Femur (tissue), 1 donor: ENCODE data around the gene RPS3A.
"Not testable (repeated sequence)": the region's sequence is repeated elsewhere in the genome, so short reads cannot be mapped to it uniquely, and the experiment has no call there.

Experiments
- DNase-seq: peaks from one replicate; pipeline ENCODE4 v3.0.0-alpha.2; 2017

Gene RPS3A

GRCh38 chr4:151099229-151099975 lies at the start of gene RPS3A:
RPS3A (plus strand) TSS chr4:151099628; CDS start chr4:151099653, 25 bp downstream.
- peak; percentile 98 for DNase-seq

GRCh38 chr4:151052785-151053184 lies 46.6 kb upstream of the RPS3A start:
- no peak for DNase-seq

GRCh38 chr4:151055539-151055938 lies 43.9 kb upstream of the RPS3A start:
- no peak for DNase-seq

- not testable (repeated sequence) for DNase-seq
These were observed 36.3 kb upstream of the RPS3A start for GRCh38 chr4:151063143-151063542.

GRCh38 chr4:151067316-151067970 lies 32.0 kb upstream of the RPS3A start:
- no peak for DNase-seq

GRCh38 chr4:151074416-151074916 lies 25.0 kb upstream of the RPS3A start:
- DNase-seq: no peak

- not testable (repeated sequence) for DNase-seq
These were observed 21.4 kb upstream of the RPS3A start for GRCh38 chr4:151077978-151078377.

- no peak for DNase-seq
These were observed 12.0 kb upstream of the RPS3A start for GRCh38 chr4:151087467-151087866.

GRCh38 chr4:151091047-151091446 lies 8.4 kb upstream of the RPS3A start:
- no peak for DNase-seq

- DNase-seq: no peak
These were observed 6.9 kb upstream of the RPS3A start for GRCh38 chr4:151092488-151092887.

GRCh38 chr4:151093203-151093602 lies 6.2 kb upstream of the RPS3A start:
- no peak for DNase-seq

- DNase-seq: no peak
These were observed 5.1 kb upstream of the RPS3A start for GRCh38 chr4:151094290-151094751.

GRCh38 chr4:151095142-151095541 lies 4.3 kb upstream of the RPS3A start:
- DNase-seq: no peak

GRCh38 chr4:151097759-151098158 lies 1.7 kb upstream of the RPS3A start:
- DNase-seq: no peak

- no peak for DNase-seq
These were observed 524 bp upstream of the RPS3A start for GRCh38 chr4:151098979-151099228.

- no peak for DNase-seq
These were observed 569 bp downstream of the RPS3A start for GRCh38 chr4:151099976-151100417.

GRCh38 chr4:151100531-151100930 lies 1.1 kb downstream of the RPS3A start:
- DNase-seq: no peak

- no peak for DNase-seq
These were observed 4.3 kb downstream of the RPS3A start for GRCh38 chr4:151103758-151104157.

GRCh38 chr4:151104621-151105020 lies 5.2 kb downstream of the RPS3A start:
- DNase-seq: no peak

- DNase-seq: no peak
These were observed 6.1 kb downstream of the RPS3A start for GRCh38 chr4:151105454-151106032.

- DNase-seq: no peak
These were observed 7.6 kb downstream of the RPS3A start for GRCh38 chr4:151107063-151107462.

GRCh38 chr4:151110236-151110635 lies 10.8 kb downstream of the RPS3A start:
- no peak for DNase-seq

- no peak for DNase-seq
These were observed 14.9 kb downstream of the RPS3A start for GRCh38 chr4:151114338-151114737.

GRCh38 chr4:151114986-151115385 lies 15.6 kb downstream of the RPS3A start:
- DNase-seq: no peak
